Smooth muscle cell (in vitro differentiated cells): ENCODE data around the gene ECT2L. TPM values are rescaled to one million over a fixed set of nuclear protein-coding genes. Genes with fewer than 3 reads are reported as not detected.

ENCODE experiments used
- DNase-seq: peaks from one replicate; lab custom pipeline; 2025; ENCODE audit not compliant: unreplicated experiment; lab: John Stamatoyannopoulos, UW
- H2AFZ ChIP-seq: fragments of 200-600 bp; sonication (generic); 2 replicates; pipeline ENCODE4 v1.6.0; 2016; ENCODE audit warnings: antibody characterized with exemption, low read depth, mild to moderate bottlenecking
- H3F3A ChIP-seq: fragments of 200-600 bp; sonication (generic); 2 replicates; pipeline ENCODE4 v1.6.0; 2017; ENCODE audit warnings: antibody characterized with exemption, low read depth
- H3K27ac ChIP-seq: fragments of 200-600 bp; sonication (generic); 2 replicates; pipeline ENCODE4 v1.5.1; 2016; ENCODE audit warnings: low read depth, mild to moderate bottlenecking
- H3K27me3 ChIP-seq: fragments of 200-600 bp; sonication (generic); 2 replicates; pipeline ENCODE4 v1.6.1; 2016; ENCODE audit warnings: low read depth, mild to moderate bottlenecking
- H3K36me3 ChIP-seq: fragments of 200-600 bp; sonication (generic); 2 replicates; pipeline ENCODE4 v1.5.1; 2016; ENCODE audit warnings: low read depth
- H3K4me1 ChIP-seq: fragments of 200-600 bp; sonication (generic); 2 replicates; pipeline ENCODE4 v1.5.1; 2016; ENCODE audit warnings: low read depth
- H3K4me2 ChIP-seq: fragments of 200-600 bp; sonication (generic); 2 replicates; pipeline ENCODE4 v1.6.0; 2016; ENCODE audit warnings: mild to moderate bottlenecking
- H3K4me3 ChIP-seq: fragments of 200-600 bp; sonication (generic); 2 replicates; pipeline ENCODE4 v1.5.1; 2016; ENCODE audit warnings: mild to moderate bottlenecking
- H3K79me2 ChIP-seq: fragments of 200-600 bp; sonication (generic); 2 replicates; pipeline ENCODE4 v1.6.0; 2016; ENCODE audit warnings: low read depth, mild to moderate bottlenecking
- H3K9ac ChIP-seq: fragments of 200-600 bp; sonication (generic); 2 replicates; pipeline ENCODE4 v1.6.0; 2016; ENCODE audit warnings: low read depth
- H3K9me3 ChIP-seq: fragments of 200-600 bp; sonication (generic); replicated peaks from 2 replicates; pipeline ENCODE4 v1.5.1; 2016; ENCODE audit warnings: low read depth
- H4K20me1 ChIP-seq: fragments of 200-600 bp; sonication (generic); 2 replicates; pipeline ENCODE4 v1.6.0; 2016; ENCODE audit warnings: low read depth
- WGBS: methylation state at CpG from one replicate; pipeline ENCODE4 v1.1.7; 2016; ENCODE audit warnings: low lambda C conversion rate; 5-methylcytosine and 5-hydroxymethylcytosine counted together
- polyA plus RNA-seq: library from polyadenylated mRNA; unstranded; fragments of >200 nt; fragmentation: Nextera tagmentation; extraction: Ambion mirVana; gene quantifications from 2 replicates; pipeline ENCODE4 v1.2.1, GENCODE V29; 2016
- total RNA-seq: library from RNA; depleted of rRNA; stranded (reverse); fragments of >200 nt; gene quantifications from 2 replicates; pipeline ENCODE4 v1.2.3, GENCODE V29; 2014
- TF ChIP-seq, protein P1 (sequence below): fragments of 200-600 bp; sonication (generic); IDR thresholded peaks from 2 replicates; pipeline ENCODE4 v1.5.1; 2017; ENCODE audit warnings: borderline replicate concordance, mild to moderate bottlenecking, antibody characterized with exemption; ENCODE audit not compliant: insufficient read depth, poor library complexity, severe bottlenecking

The ECT2L gene
- total and polyA plus RNA-seq, 2 experiments from 2014 or later = 0.14 TPM; not detected in 1

DNA sequence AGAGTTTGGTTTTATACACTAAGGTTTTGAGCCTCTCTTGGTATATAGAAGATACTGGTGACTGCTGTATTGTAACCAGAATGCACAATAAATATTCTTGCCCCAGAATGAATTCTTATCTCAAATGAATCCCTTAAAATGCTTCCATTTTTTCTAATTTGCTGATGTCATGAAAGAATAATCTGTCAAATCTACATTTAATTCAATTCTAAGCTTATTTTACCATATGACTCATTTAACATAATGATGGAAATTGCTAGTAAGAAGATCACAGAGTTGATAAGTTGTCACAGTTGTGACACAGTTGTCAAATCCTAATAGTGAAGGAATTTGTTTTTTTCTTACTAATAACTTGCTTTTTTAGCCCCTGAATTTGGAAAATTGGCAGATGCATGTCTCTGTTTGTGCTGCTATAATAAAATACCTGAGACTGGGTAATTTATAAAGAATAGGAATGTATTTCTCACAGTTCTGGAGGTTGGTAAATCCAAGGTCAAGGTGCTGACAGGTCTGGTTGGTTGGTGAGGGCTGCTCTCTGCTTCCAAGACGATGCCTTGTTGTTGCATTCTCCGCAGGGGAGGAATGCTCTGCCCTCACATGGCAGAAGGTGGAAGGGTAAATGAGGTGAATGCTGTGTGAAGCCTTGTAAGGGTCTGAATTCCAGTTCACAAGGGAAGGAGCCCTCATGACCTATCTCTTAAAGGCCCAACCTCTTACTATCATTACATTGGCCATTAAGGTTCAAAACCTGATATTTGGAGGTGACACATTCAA, 4.7 kb downstream of the ECT2L start:
- Histone ChIP-seq H3K79me2 (no peaks in the 10 kb centered on the region), H2AFZ (no peak overlapping the region), H3K4me2 (no peak overlapping the region), H3K27ac (no peak overlapping the region), H4K20me1 (no peaks in the 10 kb centered on the region), H3K9ac (no peak overlapping the region), H3K9me3 (no peaks in the 10 kb centered on the region), H3K36me3 (no peaks in the 10 kb centered on the region), H3K27me3 (no peaks in the 10 kb centered on the region), H3K4me1 (peaks cover 1% of the 10 kb centered on the region), H3F3A (no peaks in the 10 kb centered on the region), H3K4me3 (no peak overlapping the region)
- 60% methylated on average over 2 of the region's 2 CpGs for WGBS
- TF ChIP-seq, protein P1, sequence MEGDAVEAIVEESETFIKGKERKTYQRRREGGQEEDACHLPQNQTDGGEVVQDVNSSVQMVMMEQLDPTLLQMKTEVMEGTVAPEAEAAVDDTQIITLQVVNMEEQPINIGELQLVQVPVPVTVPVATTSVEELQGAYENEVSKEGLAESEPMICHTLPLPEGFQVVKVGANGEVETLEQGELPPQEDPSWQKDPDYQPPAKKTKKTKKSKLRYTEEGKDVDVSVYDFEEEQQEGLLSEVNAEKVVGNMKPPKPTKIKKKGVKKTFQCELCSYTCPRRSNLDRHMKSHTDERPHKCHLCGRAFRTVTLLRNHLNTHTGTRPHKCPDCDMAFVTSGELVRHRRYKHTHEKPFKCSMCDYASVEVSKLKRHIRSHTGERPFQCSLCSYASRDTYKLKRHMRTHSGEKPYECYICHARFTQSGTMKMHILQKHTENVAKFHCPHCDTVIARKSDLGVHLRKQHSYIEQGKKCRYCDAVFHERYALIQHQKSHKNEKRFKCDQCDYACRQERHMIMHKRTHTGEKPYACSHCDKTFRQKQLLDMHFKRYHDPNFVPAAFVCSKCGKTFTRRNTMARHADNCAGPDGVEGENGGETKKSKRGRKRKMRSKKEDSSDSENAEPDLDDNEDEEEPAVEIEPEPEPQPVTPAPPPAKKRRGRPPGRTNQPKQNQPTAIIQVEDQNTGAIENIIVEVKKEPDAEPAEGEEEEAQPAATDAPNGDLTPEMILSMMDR = no peak
- DNase-seq = no peak

DNA sequence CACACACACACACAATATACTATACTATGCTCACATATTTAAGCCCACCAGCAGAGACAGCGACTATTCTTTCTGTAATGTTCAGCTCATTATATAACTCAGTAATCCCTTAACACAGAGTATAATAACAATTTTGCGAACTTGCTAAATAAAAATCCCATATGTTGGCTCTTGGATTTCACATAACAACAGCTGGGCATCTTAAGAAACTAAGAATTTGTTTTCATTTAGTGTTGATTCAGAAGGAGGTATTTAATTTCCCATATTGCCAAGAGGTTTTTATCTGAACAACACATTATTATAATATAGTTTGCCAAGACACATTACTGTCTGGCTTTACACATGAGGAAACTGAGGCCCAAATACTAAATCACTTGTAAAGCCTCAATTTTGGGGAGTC, 7.4 kb downstream of the ECT2L start:
- Histone ChIP-seq H3K79me2 (no peaks in the 10 kb centered on the region), H4K20me1 (no peaks in the 10 kb centered on the region), H3K27ac (no peak overlapping the region), H3K27me3 (no peaks in the 10 kb centered on the region), H3K9me3 (no peaks in the 10 kb centered on the region), H3F3A (no peaks in the 10 kb centered on the region), H2AFZ (no peak overlapping the region), H3K4me1 (no peaks in the 10 kb centered on the region), H3K4me3 (no peak overlapping the region), H3K4me2 (no peak overlapping the region), H3K9ac (no peak overlapping the region), H3K36me3 (no peaks in the 10 kb centered on the region)
- DNase-seq = no peak
- 97% methylated on average over 2 of the region's 2 CpGs for WGBS
- TF ChIP-seq, protein P1 = no peak

DNA sequence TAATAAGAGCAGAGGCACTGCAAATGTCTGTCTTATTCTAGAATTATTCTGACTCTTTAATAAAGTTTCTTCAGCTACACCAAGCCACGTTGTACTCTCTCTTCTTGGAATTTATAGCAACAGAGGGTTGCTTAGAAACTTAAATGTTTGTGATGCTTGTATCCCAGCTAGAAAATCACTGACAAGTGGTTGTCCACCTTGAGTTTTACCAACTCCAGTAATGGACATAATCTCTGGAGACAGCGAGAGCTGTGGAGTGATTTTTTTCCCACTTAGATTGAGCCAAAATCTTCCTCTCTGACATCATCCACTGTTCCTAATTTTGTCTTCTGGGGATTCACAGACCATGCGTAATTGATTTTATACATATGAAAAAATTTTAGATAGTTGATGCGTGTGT, 8.0 kb downstream of the ECT2L start:
- Histone ChIP-seq H4K20me1 (no peaks in the 10 kb centered on the region), H3K4me1 (no peaks in the 10 kb centered on the region), H3K27ac (no peak overlapping the region), H3K79me2 (no peaks in the 10 kb centered on the region), H3K4me2 (no peak overlapping the region), H3K27me3 (no peaks in the 10 kb centered on the region), H3K9me3 (no peaks in the 10 kb centered on the region), H2AFZ (no peak overlapping the region), H3F3A (no peaks in the 10 kb centered on the region), H3K9ac (no peak overlapping the region), H3K36me3 (no peaks in the 10 kb centered on the region), H3K4me3 (no peak overlapping the region)
- TF ChIP-seq, protein P1 = no peak
- no peak for DNase-seq
- 80% methylated on average over 4 of the region's 4 CpGs for WGBS
